ENCODE measurements around the gene PCBD2. TPM values are rescaled to one million over a fixed set of nuclear protein-coding genes. Genes with fewer than 3 reads are reported as not detected.

The PCBD2 gene
- total and polyA plus RNA-seq, 2 of the 4 experiments (the other 2 are of a cell fraction) = 2.2 to 2.7 TPM

DNA sequence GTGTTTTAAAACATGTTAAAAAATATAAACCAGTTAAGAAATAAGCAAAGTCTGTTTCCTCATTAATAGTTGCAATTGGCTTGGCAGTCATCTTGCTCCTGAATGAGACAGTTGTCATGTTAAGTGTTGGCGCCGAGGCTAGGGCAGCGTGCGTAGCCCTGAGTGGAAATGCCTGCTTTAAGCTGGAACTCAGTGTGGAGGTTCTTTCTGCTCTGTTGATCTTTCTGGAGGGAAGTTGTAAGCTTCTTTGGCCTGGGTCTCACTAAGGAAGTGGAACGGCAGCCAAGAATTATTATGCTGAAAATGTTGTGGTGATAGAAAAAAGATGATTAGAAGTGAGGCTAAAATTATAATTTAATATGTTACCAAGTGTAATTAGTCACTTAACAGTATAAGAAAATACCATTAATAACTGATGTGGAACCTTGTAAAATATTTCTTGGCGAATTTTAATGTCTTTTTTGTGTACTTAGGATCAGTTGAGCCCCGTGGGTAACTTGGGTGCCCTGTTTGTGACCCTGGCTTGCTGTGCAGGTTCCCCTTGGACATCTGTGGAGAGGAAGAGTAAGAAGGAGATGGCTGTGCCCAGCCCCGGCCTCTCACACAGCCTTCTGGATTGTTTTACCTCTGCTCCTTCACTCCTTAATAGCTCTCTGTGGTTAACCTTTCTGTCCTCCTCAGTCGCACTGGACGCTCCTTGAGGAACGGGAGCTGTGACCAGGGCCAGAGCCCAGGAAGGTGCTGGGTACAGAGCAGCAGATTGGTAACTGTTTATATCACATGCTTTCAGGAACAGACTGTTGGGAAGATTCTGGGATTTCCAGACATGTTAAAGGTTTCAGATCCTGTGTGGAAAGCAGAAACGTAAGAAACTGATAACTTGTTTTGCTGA, 31.0 kb downstream of the PCBD2 start:
- no peaks in the 10 kb centered on the region for H3K79me1 ChIP-seq (ENCODE audit: low read depth in 1 of 2, low read length in 2 of 2)
- H3K27ac ChIP-seq (ENCODE audit: insufficient read depth, low read length) = no peak overlapping the region
- no peak for ATAC-seq (ENCODE audit: low read depth)
- no peak overlapping the region for H2AFZ ChIP-seq (replicated peaks; ENCODE audit: low read length, poor library complexity)
- no peak overlapping the region for H3K14ac ChIP-seq (replicated peaks; ENCODE audit: low read depth, low read length)
- no peak overlapping the region for H3K18ac ChIP-seq (ENCODE audit: low read depth, low read length)
- H4K8ac ChIP-seq (ENCODE audit: low read depth in 2 of 2, low read length in 2 of 2) = no peak overlapping the region
- no peak for DNase-seq
- H2AK5ac ChIP-seq (ENCODE audit: low read depth, low read length) = no peak overlapping the region
- ChIA-PET POLR2A (ENCODE audit: unreplicated experiment) (no interaction called here), CTCF (no interaction called here)
- H4K20me1 ChIP-seq (ENCODE audit: insufficient read depth, low read length) = no peaks in the 10 kb centered on the region
- H2BK120ac ChIP-seq (ENCODE audit: low read depth, low read length) = no peak overlapping the region
- H3K23ac ChIP-seq (ENCODE audit: low read depth, low read length) = no peak overlapping the region
- no peaks in the 10 kb centered on the region for H3K9me3 ChIP-seq (ENCODE audit: control insufficient read depth, insufficient read depth, low read length)
- H3K56ac ChIP-seq (ENCODE audit: extremely low read depth, insufficient read depth, low read length) = no peak overlapping the region
- no peak overlapping the region for H4K91ac ChIP-seq (ENCODE audit: insufficient read depth, low read depth, low read length)
- H3K27me3 ChIP-seq (ENCODE audit: control insufficient read depth, insufficient read depth, low read length) = no peaks in the 10 kb centered on the region
- H2BK5ac ChIP-seq (ENCODE audit: low read depth, low read length, poor library complexity, severe bottlenecking) = no peak overlapping the region
- dilution Hi-C loops (cut with HindIII; ENCODE audit: low sequenced_read_pairs, unreplicated experiment) (no loop called here), intact Hi-C loops (cut with micrococcal nuclease) (loop anchor here (10.0 kb wide), 1 partner anchor 59 kb away; no protein-coding TSS in a partner anchor), in situ Hi-C loops (cut with MboI; ENCODE audit: low sequenced_read_pairs) (no loop called here)
- 95% methylated on average over 4 of the region's 12 CpGs; no CpG with 5 or more reads in 1 of the 2 experiments for WGBS, 2 experiments (ENCODE audit: extremely low coverage in 2 of 2, insufficient read length in 1 of 2)
- no peak overlapping the region for H2BK15ac ChIP-seq (ENCODE audit: low read depth, low read length)
- H3K4me1 ChIP-seq (ENCODE audit: control insufficient read depth, insufficient read depth, low read length) = no peaks in the 10 kb centered on the region
- H3K4me3 ChIP-seq (ENCODE audit: insufficient read depth, low read depth, low read length) = no peak overlapping the region
- H2AK9ac ChIP-seq (replicated peaks; ENCODE audit: low read depth, low read length, poor library complexity) = no peak overlapping the region
- H3K9ac ChIP-seq (ENCODE audit: low read depth, low read length) = no peak overlapping the region
- no peak overlapping the region for H3K4ac ChIP-seq (ENCODE audit: low read depth, low read length)
- peaks cover 8% of the 10 kb centered on the region for H3K36me3 ChIP-seq (ENCODE audit: control insufficient read depth, insufficient read depth, low read length)
- no peak overlapping the region for H4K5ac ChIP-seq (ENCODE audit: low read depth, low read length)
- H2BK20ac ChIP-seq (ENCODE audit: low read depth, low read length) = no peak overlapping the region
- BruUV-seq (replicated peaks) = no TSS peak
- peaks cover 3% of the 10 kb centered on the region for H3K9me1 ChIP-seq (ENCODE audit: insufficient read depth, low read length)
- H3K4me2 ChIP-seq (ENCODE audit: low read depth, low read length) = no peak overlapping the region
- no peak for TF ChIP-seq MAZ (IDR thresholded peaks at IDR 0.05; ENCODE audit: borderline replicate concordance, low read depth, low read length)
- TF ChIP-seq NFE2L2 (IDR thresholded peaks at IDR 0.05; ENCODE audit: low read depth, low read length) = no peak
- TF ChIP-seq MXI1 (IDR thresholded peaks at IDR 0.05; ENCODE audit: borderline replicate concordance, low read depth, low read length) = no peak
- no peak for TF ChIP-seq RFX5 (IDR thresholded peaks at IDR 0.05; ENCODE audit: low read depth, low read length)
- TF ChIP-seq USF2 (IDR thresholded peaks at IDR 0.05; ENCODE audit: low read depth, low read length) = no peak
- TF ChIP-seq ELK1 (IDR thresholded peaks at IDR 0.05; ENCODE audit: borderline replicate concordance, low read depth, low read length) = no peak
- no peak for TF ChIP-seq POLR2A (IDR thresholded peaks at IDR 0.05; ENCODE audit: low read depth, low read length)
- no peak for TF ChIP-seq RAD21 (IDR thresholded peaks at IDR 0.05; ENCODE audit: low read length)
- no peak for TF ChIP-seq BHLHE40 (IDR thresholded peaks at IDR 0.05; ENCODE audit: low read depth, low read length)
- TF ChIP-seq CHD1 (IDR thresholded peaks at IDR 0.05; ENCODE audit: low read depth, low read length) = no peak
- TF ChIP-seq CTCF (conservative IDR thresholded peaks at IDR 0.05; ENCODE audit: low read depth, low read length) = no peak
- TF ChIP-seq RCOR1 (IDR thresholded peaks at IDR 0.05; ENCODE audit: insufficient replicate concordance, low read length) = no peak
- no peak for TF ChIP-seq CEBPB (IDR thresholded peaks at IDR 0.05; ENCODE audit: low read depth, low read length)
- TF ChIP-seq SMC3 (IDR thresholded peaks at IDR 0.05; ENCODE audit: low read depth, low read length) = no peak
- no peak for TF ChIP-seq MAFK (IDR thresholded peaks at IDR 0.05; ENCODE audit: low read depth, low read length)

All from IMR-90 (cell line).